ENCODE measurements around the gene MACROD2.
"Not testable (repeated sequence)": the region's sequence is repeated elsewhere in the genome, so short reads cannot be mapped to it uniquely, and the experiment has no call there.

The MACROD2 gene

DNA sequence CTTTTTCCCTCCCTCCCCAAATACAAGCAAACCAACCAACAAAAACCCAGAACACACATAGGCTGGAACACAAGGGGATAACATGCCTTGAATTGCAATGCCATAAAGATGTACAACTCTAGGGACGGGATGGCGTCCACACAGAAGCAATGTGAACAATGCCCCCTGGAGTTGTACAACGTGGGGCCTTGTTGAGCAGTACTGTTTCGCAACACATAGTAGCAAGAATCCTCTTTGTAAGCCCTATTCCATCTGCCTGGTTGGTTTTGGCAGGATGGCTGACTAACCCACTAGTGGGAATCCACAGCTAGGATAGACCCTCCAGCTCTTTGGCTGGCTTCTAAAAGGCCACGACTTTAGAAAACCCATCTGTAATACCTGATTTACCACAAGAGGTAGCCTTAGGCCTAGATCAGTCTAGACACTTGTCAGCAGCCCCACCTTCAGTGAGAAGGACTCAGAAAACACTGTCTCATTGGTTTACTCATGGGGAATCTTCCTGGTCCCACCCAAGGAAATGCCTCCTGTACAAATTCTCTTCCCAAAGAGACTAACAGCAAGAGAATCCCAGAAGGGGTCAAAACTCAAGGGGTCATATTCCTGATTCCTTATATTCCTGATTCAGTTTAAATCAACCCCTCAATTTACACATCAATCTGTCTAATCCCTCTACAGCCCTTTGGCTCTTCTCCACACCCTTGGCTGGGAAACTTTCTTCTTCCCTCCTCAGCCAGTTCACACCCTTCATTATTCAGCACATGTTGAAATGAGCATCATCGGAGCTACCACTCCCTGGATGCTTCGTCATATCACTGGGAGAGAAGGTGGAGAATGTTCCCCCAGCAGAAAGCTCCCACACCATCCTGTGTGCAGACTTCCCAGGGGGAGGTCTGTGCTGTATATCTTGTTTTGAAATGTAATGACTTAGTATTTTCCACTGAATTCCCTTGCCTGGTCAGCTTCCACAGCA lies 964.5 kb downstream of the MACROD2 start:
- in situ Hi-C loops (cut with HindIII; ENCODE audit: low pct_unique_long_range_greater_than_20kb, low sequenced_read_pairs): no loop called here
- no peak for TF ChIP-seq JUND (IDR thresholded peaks at IDR 0.05; ENCODE audit: low read depth)
- DNase-seq (ENCODE audit: low read depth in 1 of 2, low spot score in 1 of 2): no peak

GRCh38 chr20:14960831-14961230 lies 965.5 kb downstream of the MACROD2 start:
- in situ Hi-C loops (cut with HindIII; ENCODE audit: low pct_unique_long_range_greater_than_20kb, low sequenced_read_pairs): no loop called here
- no peak for DNase-seq (ENCODE audit: low read depth in 1 of 2, low spot score in 1 of 2)
- TF ChIP-seq JUND (IDR thresholded peaks at IDR 0.05; ENCODE audit: low read depth): no peak

DNA sequence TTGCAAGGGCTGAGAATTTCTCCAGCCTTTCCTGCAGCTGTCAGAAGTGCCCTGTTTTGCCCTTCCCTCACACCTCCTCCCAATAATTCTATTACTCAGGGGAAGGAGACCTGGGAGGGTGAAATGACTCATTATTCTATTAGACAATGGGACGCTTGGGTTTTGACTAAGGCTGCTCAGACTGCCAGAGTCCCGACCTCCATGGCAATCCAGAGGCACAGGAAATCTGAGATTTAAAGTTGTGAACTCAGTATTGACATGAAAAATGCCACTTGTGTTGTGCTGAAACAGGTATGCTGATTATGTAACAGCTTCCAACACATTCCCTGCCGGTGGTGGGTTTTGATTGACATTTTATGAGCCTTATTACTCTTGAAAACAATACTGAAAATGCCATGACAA lies 967.9 kb downstream of the MACROD2 start:
- in situ Hi-C loops (cut with HindIII; ENCODE audit: low pct_unique_long_range_greater_than_20kb, low sequenced_read_pairs): no loop called here
- DNase-seq (ENCODE audit: low read depth in 1 of 2, low spot score in 1 of 2): no peak
- no peak for TF ChIP-seq JUND (IDR thresholded peaks at IDR 0.05; ENCODE audit: low read depth)

DNA sequence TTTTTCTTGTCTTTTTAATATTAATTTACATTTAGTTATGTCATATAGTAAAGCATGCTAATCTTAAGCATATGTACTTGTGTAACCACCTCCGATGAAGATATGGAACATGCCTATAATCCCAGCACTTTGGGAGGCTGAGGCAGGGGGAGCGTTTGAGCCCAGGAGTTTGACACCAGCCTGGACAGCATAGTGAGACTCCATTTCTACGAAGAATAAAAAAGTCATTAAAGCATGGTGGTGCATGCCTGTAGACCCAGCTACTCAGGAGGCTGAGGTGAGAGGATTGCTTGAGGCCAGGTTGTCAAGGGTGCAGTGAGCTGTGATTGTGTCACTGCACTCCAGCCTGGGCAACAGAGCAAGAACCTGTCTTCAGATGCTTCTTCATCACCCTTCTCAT lies 970.9 kb downstream of the MACROD2 start:
- in situ Hi-C loops (cut with HindIII; ENCODE audit: low pct_unique_long_range_greater_than_20kb, low sequenced_read_pairs): no loop called here
- no peak for TF ChIP-seq JUND (IDR thresholded peaks at IDR 0.05; ENCODE audit: low read depth)
- DNase-seq (ENCODE audit: low read depth in 1 of 2, low spot score in 1 of 2): no peak

- in situ Hi-C loops (cut with HindIII; ENCODE audit: low pct_unique_long_range_greater_than_20kb, low sequenced_read_pairs): no loop called here
- TF ChIP-seq JUND (IDR thresholded peaks at IDR 0.05; ENCODE audit: low read depth): no peak
- no peak for DNase-seq (ENCODE audit: low read depth in 1 of 2, low spot score in 1 of 2)
These were observed 971.5 kb downstream of the MACROD2 start for GRCh38 chr20:14966808-14967207.

DNA sequence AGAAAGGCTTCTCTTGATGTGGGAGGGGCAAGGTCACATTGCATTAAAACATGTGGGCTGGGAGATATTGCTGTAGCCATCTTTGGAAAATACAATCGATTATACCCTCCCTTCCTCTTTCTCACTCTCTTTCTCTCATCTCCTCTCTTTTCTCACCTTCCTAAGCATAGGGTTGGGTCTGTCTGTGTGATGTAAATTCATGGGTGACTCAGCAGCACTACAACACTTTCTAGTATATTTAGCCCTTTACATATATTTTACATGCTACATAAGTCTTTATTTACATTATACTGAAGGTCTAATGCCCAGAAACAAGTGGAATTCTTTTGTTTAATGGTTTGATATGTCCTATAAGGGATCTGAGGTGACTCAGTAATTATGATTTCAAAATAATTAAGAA lies 976.9 kb downstream of the MACROD2 start:
- no peak for DNase-seq (ENCODE audit: low read depth in 1 of 2, low spot score in 1 of 2)
- in situ Hi-C loops (cut with HindIII; ENCODE audit: low pct_unique_long_range_greater_than_20kb, low sequenced_read_pairs): no loop called here
- no peak for TF ChIP-seq JUND (IDR thresholded peaks at IDR 0.05; ENCODE audit: low read depth)

GRCh38 chr20:14972690-14973089 lies 977.4 kb downstream of the MACROD2 start:
- TF ChIP-seq JUND (IDR thresholded peaks at IDR 0.05; ENCODE audit: low read depth): no peak
- no peak for DNase-seq (ENCODE audit: low read depth in 1 of 2, low spot score in 1 of 2)
- in situ Hi-C loops (cut with HindIII; ENCODE audit: low pct_unique_long_range_greater_than_20kb, low sequenced_read_pairs): no loop called here

- DNase-seq (ENCODE audit: low read depth in 1 of 2, low spot score in 1 of 2): no peak
- TF ChIP-seq JUND (IDR thresholded peaks at IDR 0.05; ENCODE audit: low read depth): no peak
- in situ Hi-C loops (cut with HindIII; ENCODE audit: low pct_unique_long_range_greater_than_20kb, low sequenced_read_pairs): no loop called here
These were observed 984.2 kb downstream of the MACROD2 start for GRCh38 chr20:14979453-14979986.

GRCh38 chr20:14981486-14981885 lies 986.2 kb downstream of the MACROD2 start:
- in situ Hi-C loops (cut with HindIII; ENCODE audit: low pct_unique_long_range_greater_than_20kb, low sequenced_read_pairs); DNase-seq (ENCODE audit: low read depth in 1 of 2, low spot score in 1 of 2): not testable (repeated sequence)

GRCh38 chr20:14982324-14982723 lies 987.0 kb downstream of the MACROD2 start:
- in situ Hi-C loops (cut with HindIII; ENCODE audit: low pct_unique_long_range_greater_than_20kb, low sequenced_read_pairs); DNase-seq (ENCODE audit: low read depth in 1 of 2, low spot score in 1 of 2): not testable (repeated sequence)

DNA sequence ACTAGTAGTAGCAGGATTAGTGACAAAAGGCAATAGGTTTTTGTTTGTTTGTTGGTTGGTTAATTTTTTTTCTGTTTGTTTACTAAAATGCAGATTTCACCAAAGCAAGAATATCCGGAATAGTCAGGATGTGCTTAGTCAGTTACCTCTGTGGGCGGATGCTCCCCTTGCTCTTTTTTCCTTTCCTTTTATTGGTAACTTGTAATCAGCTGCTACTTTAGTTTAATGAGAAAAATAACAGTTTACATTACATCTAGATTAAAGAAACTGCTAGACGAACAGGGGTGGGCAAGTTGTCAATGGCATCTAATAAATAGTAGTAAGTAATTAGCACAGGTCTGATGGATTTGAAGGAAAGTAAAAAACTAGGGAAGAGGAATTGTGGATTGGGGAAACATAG lies 989.0 kb downstream of the MACROD2 start:
- DNase-seq (ENCODE audit: low read depth in 1 of 2, low spot score in 1 of 2): no peak
- in situ Hi-C loops (cut with HindIII; ENCODE audit: low pct_unique_long_range_greater_than_20kb, low sequenced_read_pairs): no loop called here
- TF ChIP-seq JUND (IDR thresholded peaks at IDR 0.05; ENCODE audit: low read depth): no peak

GRCh38 chr20:14984768-14985622 lies 989.7 kb downstream of the MACROD2 start:
- in situ Hi-C loops (cut with HindIII; ENCODE audit: low pct_unique_long_range_greater_than_20kb, low sequenced_read_pairs): no loop called here
- DNase-seq (ENCODE audit: low read depth in 1 of 2, low spot score in 1 of 2): no peak
- TF ChIP-seq JUND (IDR thresholded peaks at IDR 0.05; ENCODE audit: low read depth): no peak

Measured in T47D (cell line).